Measurements from ENCODE around the gene LEF1.
"Not testable (repeated sequence)": the region's sequence is repeated elsewhere in the genome, so short reads cannot be mapped to it uniquely, and the experiment has no call there.

Gene LEF1

DNA sequence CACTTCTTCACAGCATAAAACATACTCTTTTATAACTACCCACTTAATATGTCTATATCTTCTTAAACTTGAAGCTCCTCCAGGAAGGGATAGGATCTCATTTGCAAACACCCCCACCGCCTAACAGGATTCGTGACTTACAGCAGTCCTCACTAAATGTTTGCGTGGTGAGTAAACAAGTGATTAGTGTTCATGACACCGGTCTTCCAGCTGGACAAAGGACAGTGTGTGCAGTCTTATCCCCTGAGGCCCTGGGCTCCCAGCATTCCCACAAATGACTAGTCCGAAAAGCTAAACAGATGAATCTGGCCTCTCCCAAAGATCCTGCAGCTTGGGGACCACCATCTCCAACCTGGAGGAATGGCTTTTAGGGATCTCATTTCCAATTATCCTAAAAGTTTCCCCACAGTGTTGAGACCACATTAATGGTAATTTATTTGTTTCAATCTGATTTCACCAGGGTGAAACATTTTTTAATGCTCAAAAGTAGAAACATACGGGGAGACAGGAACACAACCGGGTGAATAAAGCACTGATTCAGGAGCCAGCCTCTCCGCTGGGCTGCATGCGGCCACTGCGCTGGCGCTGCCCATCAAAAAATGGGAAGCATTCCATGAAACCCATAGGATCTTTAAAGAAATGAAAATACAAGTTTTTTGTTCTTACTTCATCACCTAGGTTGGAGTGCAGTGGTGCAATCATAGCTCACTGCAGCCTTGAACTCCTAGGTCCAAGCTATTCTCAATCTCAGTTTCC is 109.9 kb downstream of the LEF1 start:
- DNase-seq (ENCODE audit: low spot score) = no peak

DNA sequence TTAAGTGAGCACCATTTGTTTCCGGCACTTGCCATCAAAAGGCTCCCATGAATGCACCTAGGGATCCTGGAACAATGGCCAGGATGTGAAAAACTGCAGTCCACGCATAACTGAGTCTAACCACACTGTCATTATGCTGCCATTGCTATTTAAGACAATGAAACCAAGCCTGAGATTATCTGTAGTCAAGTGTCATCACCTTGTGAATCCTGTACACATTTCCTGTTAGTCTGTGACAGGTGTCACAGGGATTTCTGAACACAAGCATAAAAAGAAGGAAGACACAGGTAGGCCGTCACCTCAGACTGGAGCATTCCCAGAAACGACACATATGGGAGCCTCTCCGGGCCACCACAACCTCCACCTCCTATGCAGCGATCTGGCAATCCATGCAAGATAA is 112.3 kb downstream of the LEF1 start:
- no peak for DNase-seq (ENCODE audit: low spot score)

DNA sequence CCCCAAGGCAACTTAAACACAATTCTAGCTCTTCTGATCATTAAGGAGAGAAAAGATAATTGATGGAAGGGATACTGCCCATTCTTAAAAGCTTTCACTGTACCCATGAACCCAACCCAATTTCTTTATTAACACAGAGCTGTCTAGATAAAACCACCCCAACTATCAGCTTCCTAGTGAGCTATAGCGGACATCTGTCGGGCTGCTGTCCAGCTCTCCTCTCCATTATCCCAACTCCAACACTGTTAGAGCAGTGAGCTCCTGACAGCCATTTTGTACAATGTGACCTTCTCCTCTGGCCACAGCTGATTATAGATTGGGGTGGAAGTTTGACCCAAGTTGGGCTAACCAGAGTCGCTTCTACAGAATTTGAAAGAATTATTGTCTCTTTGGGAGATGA is 112.9 kb downstream of the LEF1 start:
- no peak for DNase-seq (ENCODE audit: low spot score)

DNA sequence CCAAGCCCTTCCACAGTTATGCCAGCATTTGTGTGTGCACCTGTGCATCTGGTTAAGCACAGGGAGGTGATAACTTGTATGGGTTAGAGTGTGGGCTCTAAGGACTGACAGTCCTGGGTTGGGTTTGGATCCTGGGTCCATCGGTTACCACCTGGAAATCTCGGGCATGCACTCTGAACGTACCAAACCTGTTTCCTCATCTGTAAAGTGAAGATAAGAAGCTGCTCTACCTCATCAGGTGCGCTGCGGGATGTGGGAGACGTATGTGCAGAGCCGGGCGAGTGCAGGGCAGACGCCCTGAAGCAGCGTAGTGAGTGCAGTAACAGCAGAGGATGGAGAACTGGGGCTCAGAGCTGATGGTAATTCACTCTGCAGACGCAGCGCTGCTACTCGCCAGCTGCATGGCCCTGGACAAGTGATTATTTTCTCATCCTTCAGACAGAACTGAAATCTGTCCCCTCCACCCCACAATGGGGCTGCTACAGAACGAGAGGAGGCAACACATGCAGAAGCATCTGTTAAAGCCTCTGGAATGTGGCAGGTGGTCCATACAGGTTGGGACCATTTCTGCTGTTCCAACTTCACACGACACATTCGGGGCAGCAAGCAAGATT is 114.6 kb downstream of the LEF1 start:
- no peak for DNase-seq (ENCODE audit: low spot score)

DNA sequence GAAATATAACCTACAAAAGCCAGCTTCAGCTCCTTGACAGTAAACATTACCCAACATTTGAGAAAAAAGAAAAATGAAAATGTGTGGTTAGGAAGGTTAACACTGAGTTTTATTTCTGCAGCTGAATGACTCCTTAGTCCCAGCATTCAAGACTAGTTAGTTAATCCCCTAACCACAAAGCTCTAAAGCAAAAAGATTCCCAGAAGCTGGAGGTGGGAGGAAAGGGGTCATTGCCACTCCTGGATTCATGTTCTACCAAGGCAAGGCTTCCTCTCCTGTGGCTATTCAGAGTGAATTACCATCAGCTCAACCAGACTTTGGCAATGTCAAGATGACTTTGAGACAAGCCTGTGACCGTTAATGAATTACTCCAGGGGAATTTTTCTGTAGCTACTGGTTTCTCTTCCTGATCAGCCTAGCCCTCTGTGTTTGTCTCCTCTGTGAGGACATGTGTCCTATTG is 115.5 kb downstream of the LEF1 start:
- no peak for DNase-seq (ENCODE audit: low spot score)

DNA sequence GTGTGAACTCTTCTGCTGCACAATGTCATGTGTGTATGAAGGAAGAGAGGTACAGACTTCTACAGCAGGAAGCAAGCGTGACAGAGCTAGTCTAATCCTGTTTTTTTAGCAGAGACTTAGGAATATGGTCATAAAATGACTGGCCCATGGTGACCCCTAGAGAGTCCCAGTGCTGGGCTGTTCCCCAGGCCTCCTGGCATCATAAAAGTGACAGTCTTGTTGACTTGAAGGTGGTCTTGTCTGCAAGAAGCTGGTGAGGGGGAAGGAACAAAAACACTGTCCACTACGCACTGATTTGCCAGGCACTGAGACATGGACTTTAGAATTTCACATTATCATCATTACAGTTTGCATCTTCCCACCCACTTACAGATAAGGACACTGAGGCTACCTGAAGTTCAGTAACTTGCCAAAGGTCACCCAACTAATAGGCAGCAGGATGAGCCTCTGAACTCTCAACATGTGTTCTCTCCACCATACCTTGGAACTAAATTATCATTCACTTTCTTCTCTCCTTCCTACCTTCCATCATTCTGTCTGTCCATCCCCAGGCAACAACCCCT is 116.1 kb downstream of the LEF1 start:
- no peak for DNase-seq (ENCODE audit: low spot score)

DNA sequence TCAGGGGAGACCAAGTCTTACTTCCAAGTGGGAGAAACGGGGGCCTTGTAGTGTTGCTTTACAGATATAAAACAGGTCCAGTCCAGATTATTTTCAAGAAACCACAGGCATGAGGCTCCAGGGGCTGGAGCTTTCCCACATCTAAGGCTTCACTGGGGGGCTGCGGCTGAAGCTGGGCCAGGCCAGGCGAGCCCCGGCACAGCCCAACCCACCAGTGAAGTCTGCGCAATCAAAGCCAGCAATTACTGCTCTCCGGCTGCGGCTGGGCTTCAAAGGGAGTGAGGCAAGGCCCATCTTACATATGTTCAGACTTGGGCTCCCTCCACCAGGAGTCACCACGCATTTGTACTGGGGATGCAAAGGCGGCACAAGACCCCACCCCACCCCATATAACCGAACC is 117.4 kb downstream of the LEF1 start:
- DNase-seq (ENCODE audit: low spot score) = no peak

DNA sequence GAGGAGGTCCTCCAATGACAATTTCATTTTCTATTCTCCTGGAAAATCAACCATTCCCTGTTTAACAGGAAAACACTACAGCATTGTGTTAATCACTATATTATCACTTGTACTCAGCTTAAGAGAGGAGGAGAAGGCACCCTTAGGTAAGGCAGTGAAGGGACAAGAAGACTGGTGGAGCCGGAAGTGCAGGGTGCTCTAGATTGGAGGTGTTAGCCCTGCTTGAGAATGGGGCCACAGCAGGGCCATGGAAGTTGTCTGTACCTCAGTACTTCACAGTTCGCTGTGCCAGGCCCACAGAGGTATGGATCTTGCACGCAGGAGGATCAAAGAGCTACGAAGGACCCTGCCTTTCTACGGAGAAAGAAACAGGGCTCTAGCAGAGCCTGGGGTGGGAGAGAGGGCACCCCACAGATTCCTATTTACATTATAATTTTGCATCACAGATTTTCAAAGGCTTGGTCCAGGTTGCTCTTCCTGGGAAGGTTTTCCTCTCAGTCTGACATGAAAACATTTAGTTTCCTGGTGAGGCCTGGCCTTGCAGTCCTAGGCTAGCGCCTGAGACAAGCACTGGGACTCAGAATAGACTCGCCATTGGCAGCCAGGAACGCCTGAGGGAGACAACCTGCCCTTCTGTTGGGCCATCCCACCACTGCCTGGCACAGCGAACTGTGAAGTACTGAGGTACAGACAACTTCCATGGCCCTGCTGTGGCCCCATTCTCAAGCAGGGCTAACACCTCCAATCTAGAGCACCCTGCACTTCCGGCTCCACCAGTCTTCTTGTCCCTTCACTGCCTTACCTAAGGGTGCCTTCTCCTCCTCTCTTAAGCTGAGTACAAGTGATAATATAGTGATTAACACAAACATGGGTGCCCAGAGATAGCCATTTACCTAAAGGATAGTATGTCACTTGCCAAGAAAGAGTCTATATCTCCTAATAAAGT is 118.3 kb downstream of the LEF1 start:
- not testable (repeated sequence) for DNase-seq (ENCODE audit: low spot score)

DNA sequence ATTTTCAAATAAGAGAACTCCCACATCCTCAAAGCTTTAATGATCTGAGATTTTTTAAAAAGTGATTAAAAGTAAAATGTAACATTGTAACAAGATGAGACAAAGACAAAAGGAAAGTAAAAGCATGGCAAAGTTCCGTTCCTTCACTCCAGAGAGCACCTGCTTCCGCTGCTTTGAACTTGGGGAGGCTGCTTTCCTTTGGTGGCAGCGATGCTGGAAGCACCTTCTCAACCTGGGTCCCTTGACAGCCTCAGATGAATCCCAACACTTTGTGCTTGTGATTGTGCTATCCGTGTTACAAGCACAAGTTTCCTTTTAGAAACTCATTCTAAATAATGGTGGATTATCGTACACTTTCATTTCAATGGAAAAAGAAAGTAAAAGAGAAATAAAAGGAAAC is 119.3 kb downstream of the LEF1 start:
- no peak for DNase-seq (ENCODE audit: low spot score)

DNA sequence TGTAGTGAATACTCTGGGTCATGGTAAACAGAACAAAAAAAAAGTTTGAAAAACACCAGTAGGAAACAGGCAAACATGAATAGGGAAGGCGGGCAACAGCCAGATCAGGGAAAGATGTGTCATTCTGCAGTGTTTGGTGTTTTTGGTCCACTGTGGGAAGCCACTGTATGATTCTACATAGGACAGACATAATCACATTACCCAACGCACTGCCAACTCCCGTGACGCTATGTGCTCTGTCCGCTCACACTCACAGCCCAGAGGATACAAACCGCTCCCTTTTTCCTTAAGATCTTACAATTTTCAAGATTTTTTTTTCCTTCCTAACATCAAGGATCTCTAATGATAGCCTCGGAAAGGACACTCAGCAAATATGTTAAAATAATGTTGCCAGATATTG is 119.7 kb downstream of the LEF1 start:
- no peak for DNase-seq (ENCODE audit: low spot score)

DNA sequence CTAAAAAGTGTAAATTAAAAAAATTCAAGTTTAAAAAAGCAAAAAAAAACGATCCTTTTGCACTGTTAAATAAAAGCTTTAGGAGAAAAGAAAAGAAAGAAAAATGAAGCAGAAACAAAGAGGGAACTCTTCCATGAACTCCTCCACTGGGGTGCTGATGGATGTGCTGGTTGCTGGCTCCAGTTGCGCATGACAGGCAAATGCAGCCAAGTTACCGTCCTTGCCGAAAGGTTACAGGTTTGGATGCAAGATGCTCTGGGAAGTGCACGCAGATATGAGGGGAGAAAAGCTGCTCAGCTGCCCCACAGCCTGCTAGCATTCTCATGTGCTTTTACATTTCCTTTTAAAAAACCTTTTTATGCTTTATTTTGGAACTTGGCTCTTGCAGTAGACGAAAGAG is 120.6 kb downstream of the LEF1 start:
- no peak for DNase-seq (ENCODE audit: low spot score)

DNA sequence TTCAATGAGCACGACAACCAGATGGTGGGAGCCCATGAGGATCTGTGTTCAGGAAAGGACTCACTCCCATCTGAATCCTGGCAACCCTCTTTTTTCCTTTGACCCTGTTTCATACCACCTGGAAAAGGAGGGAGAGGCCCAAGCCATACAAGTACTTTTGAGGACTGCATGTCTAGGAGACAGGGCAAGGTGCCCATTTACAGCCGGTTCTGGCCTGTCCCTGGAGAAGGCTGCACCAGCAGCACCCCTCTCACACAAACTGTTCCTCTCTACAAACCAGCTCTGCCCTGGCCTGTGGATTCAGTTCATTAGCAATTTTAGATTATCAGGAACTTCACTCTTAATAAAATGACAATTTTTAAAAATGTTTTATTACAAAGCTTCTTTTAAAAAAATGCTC is 121.5 kb downstream of the LEF1 start:
- no peak for DNase-seq (ENCODE audit: low spot score)

DNA sequence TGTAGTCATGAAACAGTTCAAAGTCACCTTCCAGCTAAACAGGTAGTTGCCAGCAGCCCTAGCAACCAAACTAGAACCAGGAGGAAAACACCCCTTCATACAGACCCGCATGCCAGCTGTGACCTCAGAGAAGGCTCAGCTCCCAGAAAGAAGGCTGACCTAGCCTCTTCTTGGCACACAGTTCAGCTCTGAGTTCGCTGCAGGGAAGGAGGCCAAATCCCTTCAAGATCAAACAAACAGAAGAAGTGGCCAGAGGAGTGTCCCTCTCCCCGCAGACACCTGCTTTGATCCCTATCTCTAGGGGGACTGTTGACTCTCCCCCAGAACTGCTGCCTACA is 123.1 kb downstream of the LEF1 start:
- no peak for DNase-seq (ENCODE audit: low spot score)

DNA sequence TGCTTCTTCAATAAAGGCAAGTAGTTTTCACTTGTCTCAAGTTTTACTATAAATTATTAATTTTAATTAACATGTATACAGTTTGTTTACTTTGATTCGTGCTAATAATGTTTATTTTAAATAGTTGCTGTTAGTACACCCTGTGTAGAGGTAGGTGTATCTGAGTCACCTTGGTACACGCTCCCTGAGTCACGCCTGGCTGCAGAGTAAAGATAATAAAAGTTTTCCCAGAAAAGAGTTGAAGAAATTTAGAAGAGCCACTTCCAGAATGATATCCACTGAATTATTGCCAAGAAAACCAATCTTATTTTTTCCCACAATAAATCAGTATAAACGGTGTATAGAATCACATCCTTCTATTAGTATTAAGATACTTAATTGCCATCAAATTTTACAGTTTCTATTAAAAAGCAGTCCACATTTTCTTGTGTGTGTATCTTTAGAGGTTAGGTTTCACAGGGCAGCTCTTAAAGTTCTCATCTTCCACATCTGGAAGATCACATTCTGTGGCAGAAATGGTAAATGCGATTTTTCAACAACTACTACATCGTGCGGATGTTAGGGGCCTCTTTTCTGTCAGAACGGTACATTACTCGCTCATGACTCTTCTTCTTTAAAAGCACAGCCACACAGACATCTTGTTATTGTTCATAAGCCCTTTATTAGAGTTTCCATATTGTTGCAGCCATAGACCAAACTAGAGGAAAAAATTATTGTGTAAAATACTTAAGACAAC is 123.6 kb downstream of the LEF1 start:
- no peak for DNase-seq (ENCODE audit: low spot score)

DNA sequence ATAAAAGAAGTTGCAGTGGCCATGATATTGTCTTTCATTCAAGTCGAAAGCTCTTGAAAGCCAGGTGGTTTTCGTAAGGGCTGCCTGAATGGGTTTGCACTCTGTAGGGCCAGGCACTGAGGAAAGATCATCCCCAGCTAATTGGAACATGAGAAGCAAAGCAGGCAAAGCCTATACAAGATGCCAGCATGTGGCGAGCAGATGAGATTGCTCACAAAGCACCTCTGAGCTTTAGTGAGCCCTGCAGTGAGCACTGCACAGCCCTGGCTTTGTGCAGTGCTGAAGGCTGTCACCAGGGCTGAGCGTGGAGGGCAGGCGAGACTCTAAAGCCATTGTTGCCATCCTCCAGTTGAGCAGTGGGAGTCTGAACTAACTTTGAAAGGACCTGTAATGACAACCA is 125.2 kb downstream of the LEF1 start:
- DNase-seq (ENCODE audit: low spot score) = no peak

DNA sequence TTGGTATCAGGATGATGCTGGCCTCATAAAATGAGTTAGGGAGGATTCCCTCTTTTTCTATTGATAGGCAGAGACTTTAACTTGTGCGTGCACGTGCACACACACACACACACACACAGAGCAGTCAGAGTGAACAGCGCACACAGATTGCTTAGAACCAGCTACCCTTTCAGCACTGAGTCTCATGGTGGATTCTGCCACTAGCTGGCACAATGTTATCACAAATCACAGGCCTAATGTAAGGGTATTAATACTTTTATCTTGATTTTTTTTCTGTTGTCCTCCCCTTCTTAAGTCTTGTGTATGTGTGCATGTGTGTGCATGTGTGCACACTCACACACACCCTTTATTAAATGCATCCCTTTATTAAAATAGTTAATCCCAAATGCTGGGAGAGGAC is 125.8 kb downstream of the LEF1 start:
- no peak for DNase-seq (ENCODE audit: low spot score)

DNA sequence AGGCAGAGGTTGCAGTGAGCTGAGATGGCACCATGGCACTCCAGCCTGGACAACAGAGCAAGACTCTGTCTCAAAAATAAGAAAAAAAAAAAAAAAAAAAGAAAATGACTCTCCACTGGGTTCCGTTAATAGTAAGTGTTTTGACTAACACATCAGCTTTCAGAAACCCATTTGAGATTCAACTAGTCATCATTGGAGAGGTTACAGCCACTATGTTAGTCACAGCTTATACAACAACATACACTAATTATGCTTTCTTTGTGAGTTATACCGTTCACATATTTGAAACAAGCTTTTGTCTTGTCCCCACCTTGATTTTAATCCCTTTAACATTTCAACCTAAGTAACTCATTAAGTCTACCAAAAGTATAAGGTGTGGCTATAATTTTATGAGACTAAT is 130.8 kb downstream of the LEF1 start:
- DNase-seq (ENCODE audit: low spot score) = no peak

DNA sequence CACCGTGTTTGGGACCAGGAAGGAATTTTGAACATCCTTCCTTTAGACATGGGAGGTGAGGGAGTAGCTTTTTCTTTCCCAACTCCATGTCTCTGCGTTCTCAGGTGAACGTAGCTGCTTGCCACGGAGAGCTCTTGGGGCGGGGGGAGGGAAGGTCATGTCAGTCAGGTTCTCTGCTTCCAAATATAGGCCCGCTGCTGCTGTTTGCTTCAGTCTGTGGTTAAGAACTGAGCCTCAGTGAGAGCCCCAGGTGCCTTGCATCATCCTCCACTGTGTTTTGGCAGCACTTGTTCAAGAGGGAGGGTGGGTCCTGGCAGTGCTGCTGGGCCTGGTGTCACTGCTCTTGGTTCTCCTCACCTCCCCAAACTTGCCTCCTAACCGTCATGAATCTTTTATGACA is 132.5 kb downstream of the LEF1 start:
- DNase-seq (ENCODE audit: low spot score) = peak; percentile 95

DNA sequence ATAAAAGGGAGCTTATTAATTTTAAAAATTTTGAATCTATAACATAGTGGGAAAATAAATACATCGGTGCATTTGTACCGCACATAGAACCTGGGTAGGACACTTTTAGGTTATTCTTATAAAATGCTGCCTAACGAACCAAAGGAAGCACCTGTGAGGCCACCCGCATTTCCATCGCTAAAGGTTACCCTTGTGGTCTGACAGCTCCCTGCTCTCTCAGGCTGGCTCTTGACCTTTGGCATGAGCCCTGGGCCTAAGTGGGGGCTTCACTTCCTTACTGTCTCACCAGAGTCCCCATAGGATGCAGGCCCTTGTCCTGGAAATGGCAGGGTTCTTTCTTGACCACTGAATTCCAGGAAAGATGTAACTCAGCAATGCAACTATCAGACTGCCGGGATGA is 133.0 kb downstream of the LEF1 start:
- DNase-seq (ENCODE audit: low spot score) = peak; percentile 83

DNA sequence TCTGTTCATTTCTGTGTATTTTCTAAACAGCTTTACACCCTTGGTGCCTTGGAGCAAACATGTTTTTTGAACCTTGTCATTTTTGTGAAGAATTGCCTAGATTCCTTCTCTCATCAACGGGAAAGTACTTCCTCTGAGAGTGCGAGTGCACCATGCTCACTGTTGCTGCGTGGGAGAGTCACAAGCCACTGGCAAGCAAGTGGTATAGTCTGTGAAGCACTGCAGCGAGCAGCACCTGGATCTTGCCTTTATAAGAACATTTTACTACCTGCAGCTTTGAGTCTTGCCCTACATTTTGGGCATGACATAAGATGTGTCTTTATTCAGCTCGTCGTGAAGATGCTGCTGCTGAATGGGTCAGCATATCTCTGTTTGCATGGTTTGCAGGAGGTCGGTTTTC is 134.2 kb downstream of the LEF1 start:
- DNase-seq (ENCODE audit: low spot score) = peak; percentile 65

DNA sequence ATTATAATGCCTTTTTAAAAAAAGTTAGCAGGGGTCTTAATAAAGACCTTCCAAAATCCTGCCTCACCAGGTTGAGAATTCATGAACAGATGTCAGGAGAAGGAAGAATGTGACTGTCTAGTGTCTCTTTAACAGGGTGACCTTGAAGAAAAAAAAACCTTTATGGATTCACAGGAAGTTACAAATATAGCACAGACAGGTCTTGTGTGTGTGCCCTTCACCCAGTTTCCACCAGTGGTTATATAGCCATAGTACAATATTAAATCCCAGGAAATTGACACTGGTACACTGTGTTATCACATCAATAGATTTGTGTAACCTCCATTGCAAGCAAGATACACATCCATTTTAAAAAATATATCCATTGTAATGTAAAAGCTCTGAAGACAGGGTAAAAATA is 135.4 kb downstream of the LEF1 start:
- no peak for DNase-seq (ENCODE audit: low spot score)

All from NAMALWA (cell line).